Stimulated activated naive CD8-positive, alpha-beta T cell treated with anti-CD3 and anti-CD28 coated beads, Interleukin-15, amount 100 ng/mL, for 72 hours (primary cell): ENCODE data around the gene PER2.
"Not testable (repeated sequence)": the region's sequence is repeated elsewhere in the genome, so short reads cannot be mapped to it uniquely, and the experiment has no call there.

Experiments used
- ATAC-seq: fragments of 150-1000 bp; cut with Tn5 transposase; 2 replicates; pipeline ENCODE4 v1.10.0; 2021; ENCODE audit warnings: mild to moderate bottlenecking, moderate library complexity
- DNase-seq, 2 donors: peaks; one replicate each; pipeline ENCODE4 v3.0.0; 2021 to 2022
- H3K27ac Mint-ChIP-seq, 2 donors: one replicate each; pipeline ENCODE4 v1.8.0; 2022; ENCODE audit warnings: mild to moderate bottlenecking in 2 of 2, mixed read lengths in 2 of 2, moderate library complexity in 2 of 2
- H3K27me3 Mint-ChIP-seq: one replicate; pipeline ENCODE4 v1.8.0; 2022; ENCODE audit warnings: mixed read lengths
- H3K4me1 Mint-ChIP-seq: one replicate; pipeline ENCODE4 v1.8.0; 2022; ENCODE audit warnings: mild to moderate bottlenecking, mixed read lengths
- H3K4me3 Mint-ChIP-seq, 2 donors: one replicate each; pipeline ENCODE4 v1.8.0; 2022; ENCODE audit warnings: mild to moderate bottlenecking in 2 of 2, mixed read lengths in 2 of 2, moderate library complexity in 1 of 2
- H3K9me3 Mint-ChIP-seq, 2 donors: one replicate each; pipeline ENCODE4 v1.8.0; 2022; ENCODE audit warnings: mixed read lengths in 2 of 2

Gene PER2

GRCh38 chr2:238282861-238283738 is 5.3 kb downstream of the PER2 start:
- no peak overlapping the region for H3K4me3 Mint-ChIP-seq
- H3K27me3 Mint-ChIP-seq = no peaks in the 10 kb centered on the region
- peak overlapping the region in 1 of 2 donors; percentile 84 for H3K27ac Mint-ChIP-seq
- DNase-seq = no peak
- H3K9me3 Mint-ChIP-seq = no peaks in the 10 kb centered on the region
- ATAC-seq = no peak
- H3K4me1 Mint-ChIP-seq = peaks cover 57% of the 10 kb centered on the region

- Mint-ChIP-seq H3K9me3 (no peaks in the 10 kb centered on the region), H3K27me3 (no peaks in the 10 kb centered on the region), H3K4me3 (no peak overlapping the region), H3K4me1 (peaks cover 47% of the 10 kb centered on the region), H3K27ac (no peak overlapping the region)
- no peak for DNase-seq
- ATAC-seq = no peak
These were observed 6.5 kb downstream of the PER2 start for GRCh38 chr2:238281826-238282480.

GRCh38 chr2:238280083-238280825 is 8.2 kb downstream of the PER2 start:
- ATAC-seq (no peak), DNase-seq (no peak)
- Mint-ChIP-seq H3K27me3 (no peaks in the 10 kb centered on the region), H3K9me3 (no peaks in the 10 kb centered on the region), H3K4me1 (peaks cover 30% of the 10 kb centered on the region), H3K4me3 (no peak overlapping the region), H3K27ac (no peak overlapping the region)

DNA sequence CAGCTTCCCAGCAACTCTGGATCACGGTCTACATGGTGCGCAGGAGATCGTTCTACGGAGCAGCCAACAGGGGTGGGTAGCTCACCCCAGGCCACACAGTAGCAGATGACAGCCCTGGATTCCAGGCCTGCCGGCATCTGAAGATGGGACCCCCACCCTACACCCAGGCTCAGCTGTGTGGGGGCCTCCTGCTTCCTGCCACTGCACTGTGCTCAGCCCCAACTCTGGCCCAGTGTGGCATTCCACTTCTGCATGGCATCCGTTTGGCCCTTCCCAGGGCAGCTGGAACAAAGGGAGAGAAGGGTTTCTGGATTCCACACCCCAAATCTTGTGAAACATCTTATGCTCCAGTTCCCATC is 9.1 kb downstream of the PER2 start:
- H3K27ac Mint-ChIP-seq = no peak overlapping the region
- peaks cover 22% of the 10 kb centered on the region for H3K4me1 Mint-ChIP-seq
- H3K27me3 Mint-ChIP-seq = no peaks in the 10 kb centered on the region
- ATAC-seq (no peak), DNase-seq (no peak)
- H3K9me3 Mint-ChIP-seq = no peaks in the 10 kb centered on the region
- no peak overlapping the region for H3K4me3 Mint-ChIP-seq

GRCh38 chr2:238278626-238279323 is 9.6 kb downstream of the PER2 start:
- Mint-ChIP-seq H3K9me3 (no peaks in the 10 kb centered on the region), H3K4me3 (no peak overlapping the region), H3K27me3 (no peaks in the 10 kb centered on the region), H3K27ac (no peak overlapping the region), H3K4me1 (peaks cover 17% of the 10 kb centered on the region)
- no peak for DNase-seq
- ATAC-seq = no peak

- no peaks in the 10 kb centered on the region for H3K27me3 Mint-ChIP-seq
- H3K4me1 Mint-ChIP-seq = peaks cover 8% of the 10 kb centered on the region
- ATAC-seq = no peak
- no peak for DNase-seq
- H3K27ac Mint-ChIP-seq = peak overlapping the region in 1 of 2 donors; percentile 89
- no peak overlapping the region for H3K4me3 Mint-ChIP-seq
- H3K9me3 Mint-ChIP-seq = no peaks in the 10 kb centered on the region
These were observed 10.7 kb downstream of the PER2 start for GRCh38 chr2:238277695-238278094.

DNA sequence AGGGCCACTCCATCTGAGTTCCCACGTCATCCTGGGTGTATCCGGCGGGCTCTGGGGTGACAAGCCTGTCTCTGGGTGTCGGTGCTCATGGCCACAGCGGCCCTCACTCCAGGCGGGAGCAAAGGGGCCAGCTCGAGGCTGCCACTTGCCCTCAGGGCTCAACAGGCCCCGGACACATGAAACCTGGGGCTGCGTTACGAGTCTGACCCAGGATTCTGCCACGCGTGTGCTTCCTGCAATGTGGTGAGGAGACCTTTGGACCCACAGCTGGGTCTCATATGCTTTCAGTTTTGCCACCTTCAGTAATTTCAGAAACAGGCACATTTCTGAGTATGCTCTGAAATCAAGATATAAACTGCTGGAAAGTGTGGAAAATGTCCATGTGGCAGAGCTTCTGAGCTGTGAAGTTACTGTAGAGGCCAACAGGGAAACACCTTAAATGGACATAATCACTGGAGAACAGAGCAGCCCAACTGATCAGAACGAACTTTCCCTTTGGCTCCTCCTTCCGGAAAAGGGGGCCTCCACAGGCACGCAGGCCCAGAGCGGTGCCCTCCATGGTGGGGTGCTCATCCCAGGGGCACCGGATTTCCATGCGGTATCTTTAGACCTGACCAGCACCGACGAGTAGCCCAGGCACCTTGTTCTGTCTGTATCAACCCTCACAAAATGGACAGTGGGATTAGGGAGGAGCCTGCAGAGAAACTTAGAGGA is 14.1 kb downstream of the PER2 start:
- no peaks in the 10 kb centered on the region for H3K9me3 Mint-ChIP-seq
- H3K4me1 Mint-ChIP-seq = no peaks in the 10 kb centered on the region
- no peak overlapping the region for H3K4me3 Mint-ChIP-seq
- DNase-seq = no peak
- no peak overlapping the region for H3K27ac Mint-ChIP-seq
- H3K27me3 Mint-ChIP-seq = no peaks in the 10 kb centered on the region
- ATAC-seq = no peak

- not testable (repeated sequence) for H3K9me3 Mint-ChIP-seq, H3K4me3 Mint-ChIP-seq, H3K27me3 Mint-ChIP-seq, H3K27ac Mint-ChIP-seq, ATAC-seq, H3K4me1 Mint-ChIP-seq, DNase-seq
These were observed 15.0 kb downstream of the PER2 start for GRCh38 chr2:238273433-238273832.

DNA sequence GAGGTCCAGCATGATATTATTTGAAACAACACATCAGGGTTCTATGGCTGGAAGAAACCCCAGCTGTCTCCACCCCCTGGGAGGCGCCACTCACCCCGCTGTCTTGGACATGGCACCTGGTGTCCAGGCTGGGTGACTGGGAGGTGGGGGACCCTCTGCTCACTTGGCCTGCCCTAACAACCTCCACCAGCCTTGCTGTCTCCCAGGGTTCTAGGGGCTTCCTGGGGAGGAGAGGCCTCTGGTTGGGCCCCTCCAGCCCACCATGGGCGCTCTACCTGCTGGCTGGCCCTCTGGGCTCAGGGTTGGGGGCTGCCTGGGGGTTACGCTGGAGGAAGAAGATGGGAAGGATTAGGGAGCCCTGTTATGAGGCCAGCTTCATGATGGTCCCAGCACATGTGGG is 16.3 kb downstream of the PER2 start:
- no peaks in the 10 kb centered on the region for H3K4me1 Mint-ChIP-seq
- no peaks in the 10 kb centered on the region for H3K9me3 Mint-ChIP-seq
- H3K27me3 Mint-ChIP-seq = no peaks in the 10 kb centered on the region
- ATAC-seq (no peak), DNase-seq (no peak)
- H3K27ac Mint-ChIP-seq = no peak overlapping the region
- no peak overlapping the region for H3K4me3 Mint-ChIP-seq

GRCh38 chr2:238271686-238272085 is 16.7 kb downstream of the PER2 start:
- H3K4me1 Mint-ChIP-seq, H3K4me3 Mint-ChIP-seq, H3K27me3 Mint-ChIP-seq, DNase-seq, H3K27ac Mint-ChIP-seq, H3K9me3 Mint-ChIP-seq, ATAC-seq: not testable (repeated sequence)

GRCh38 chr2:238271061-238271554 is 17.3 kb downstream of the PER2 start:
- Mint-ChIP-seq H3K27me3 (no peaks in the 10 kb centered on the region), H3K27ac (no peak overlapping the region), H3K4me1 (no peaks in the 10 kb centered on the region), H3K9me3 (no peaks in the 10 kb centered on the region), H3K4me3 (no peak overlapping the region)
- DNase-seq (no peak), ATAC-seq (no peak)

GRCh38 chr2:238270606-238271005 is 17.8 kb downstream of the PER2 start:
- Mint-ChIP-seq H3K27me3 (no peaks in the 10 kb centered on the region), H3K4me3 (no peak overlapping the region), H3K27ac (peak overlapping the region in 1 of 2 donors; percentile 17), H3K4me1 (no peaks in the 10 kb centered on the region), H3K9me3 (no peaks in the 10 kb centered on the region)
- DNase-seq (no peak), ATAC-seq (no peak)

GRCh38 chr2:238269741-238270140 is 18.7 kb downstream of the PER2 start:
- Mint-ChIP-seq H3K9me3 (no peaks in the 10 kb centered on the region), H3K27ac (peak overlapping the region in 1 of 2 donors; percentile 8), H3K27me3 (no peaks in the 10 kb centered on the region), H3K4me1 (no peaks in the 10 kb centered on the region), H3K4me3 (no peak overlapping the region)
- no peak for ATAC-seq
- no peak for DNase-seq

DNA sequence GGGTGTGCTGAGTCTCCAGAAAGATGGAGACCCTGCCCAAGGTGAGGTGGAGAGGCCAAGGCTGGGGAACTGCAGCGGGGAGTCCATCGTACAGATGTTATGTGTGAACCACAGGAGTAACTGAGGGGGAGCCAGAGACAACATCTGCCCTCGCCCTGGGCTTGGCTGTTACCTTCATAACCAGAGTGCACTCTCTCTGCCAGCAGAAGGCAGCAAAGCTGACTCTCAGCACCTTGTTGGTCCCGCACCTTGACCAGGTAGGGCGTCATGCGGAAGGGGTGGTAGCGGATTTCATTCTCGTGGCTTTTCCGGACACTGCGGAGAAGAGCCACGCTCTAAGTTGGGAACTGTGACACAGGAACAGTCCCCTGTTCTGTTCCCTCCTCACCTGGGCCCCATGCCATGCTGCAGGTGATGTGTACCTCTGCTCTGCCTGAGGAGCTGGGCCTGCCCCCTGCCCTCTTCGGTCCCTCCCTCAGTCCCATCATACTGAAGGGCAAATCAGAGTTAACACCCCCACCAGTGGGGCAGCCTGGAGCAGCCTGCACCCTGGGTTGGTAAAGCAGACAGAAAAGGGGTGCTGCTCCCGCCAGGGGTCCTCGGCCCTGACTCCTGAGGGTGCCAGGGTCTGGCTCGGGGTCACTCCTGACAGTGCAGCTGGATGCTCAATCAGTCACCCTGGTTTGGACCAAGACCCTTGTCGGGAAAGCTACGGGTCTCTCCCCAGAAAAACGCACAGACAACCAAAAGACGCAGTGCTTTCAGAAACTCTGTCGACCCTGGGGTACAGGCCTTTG is 20.3 kb downstream of the PER2 start:
- peaks cover 7% of the 10 kb centered on the region for H3K4me1 Mint-ChIP-seq
- DNase-seq (no peak), ATAC-seq (peak; percentile 22)
- no peak overlapping the region for H3K4me3 Mint-ChIP-seq
- H3K9me3 Mint-ChIP-seq = no peaks in the 10 kb centered on the region
- peak overlapping the region in 1 of 2 donors; percentile 27 for H3K27ac Mint-ChIP-seq
- no peaks in the 10 kb centered on the region for H3K27me3 Mint-ChIP-seq
